ENCODE data around the gene PLPP3. TPM values are rescaled to one million over a fixed set of nuclear protein-coding genes. Genes with fewer than 3 reads are reported as not detected.
A peak's percentile ranks its signal among the peaks of the same experiment; 100 is the strongest.

Gene PLPP3
- total RNA-seq, 1 experiment from 2014 or later, result 33.8 TPM

GRCh38 chr1:56584910-56585528 lies 5.7 kb upstream of the PLPP3 start:
- Histone ChIP-seq H3K27me3 (ENCODE audit: control insufficient read depth, insufficient read depth, low read length) (no peaks in the 10 kb centered on the region), H3K4me3 (ENCODE audit: insufficient read depth, low read depth, low read length) (no peak overlapping the region), H3K36me3 (replicated peaks; ENCODE audit: control insufficient read depth, insufficient read depth, low read length) (no peaks in the 10 kb centered on the region)
- DNase-seq, result peak; percentile 34

GRCh38 chr1:56583957-56584468 lies 4.7 kb upstream of the PLPP3 start:
- no peak for DNase-seq
- no peaks in the 10 kb centered on the region for H3K36me3 ChIP-seq (replicated peaks; ENCODE audit: control insufficient read depth, insufficient read depth, low read length)
- no peak overlapping the region for H3K4me3 ChIP-seq (ENCODE audit: insufficient read depth, low read depth, low read length)
- H3K27me3 ChIP-seq (ENCODE audit: control insufficient read depth, insufficient read depth, low read length), result no peaks in the 10 kb centered on the region

- Histone ChIP-seq H3K36me3 (replicated peaks; ENCODE audit: control insufficient read depth, insufficient read depth, low read length) (no peaks in the 10 kb centered on the region; the same call in 1 of the 2 replicates), H3K27me3 (ENCODE audit: control insufficient read depth, insufficient read depth, low read length) (no peaks in the 10 kb centered on the region; the same call in 1 of the 2 replicates), H3K4me3 (ENCODE audit: insufficient read depth, low read depth, low read length) (no peak overlapping the region)
- DNase-seq, result no peak
Observed at GRCh38 chr1:56580771-56581170, 1.4 kb upstream of the PLPP3 start.

DNA sequence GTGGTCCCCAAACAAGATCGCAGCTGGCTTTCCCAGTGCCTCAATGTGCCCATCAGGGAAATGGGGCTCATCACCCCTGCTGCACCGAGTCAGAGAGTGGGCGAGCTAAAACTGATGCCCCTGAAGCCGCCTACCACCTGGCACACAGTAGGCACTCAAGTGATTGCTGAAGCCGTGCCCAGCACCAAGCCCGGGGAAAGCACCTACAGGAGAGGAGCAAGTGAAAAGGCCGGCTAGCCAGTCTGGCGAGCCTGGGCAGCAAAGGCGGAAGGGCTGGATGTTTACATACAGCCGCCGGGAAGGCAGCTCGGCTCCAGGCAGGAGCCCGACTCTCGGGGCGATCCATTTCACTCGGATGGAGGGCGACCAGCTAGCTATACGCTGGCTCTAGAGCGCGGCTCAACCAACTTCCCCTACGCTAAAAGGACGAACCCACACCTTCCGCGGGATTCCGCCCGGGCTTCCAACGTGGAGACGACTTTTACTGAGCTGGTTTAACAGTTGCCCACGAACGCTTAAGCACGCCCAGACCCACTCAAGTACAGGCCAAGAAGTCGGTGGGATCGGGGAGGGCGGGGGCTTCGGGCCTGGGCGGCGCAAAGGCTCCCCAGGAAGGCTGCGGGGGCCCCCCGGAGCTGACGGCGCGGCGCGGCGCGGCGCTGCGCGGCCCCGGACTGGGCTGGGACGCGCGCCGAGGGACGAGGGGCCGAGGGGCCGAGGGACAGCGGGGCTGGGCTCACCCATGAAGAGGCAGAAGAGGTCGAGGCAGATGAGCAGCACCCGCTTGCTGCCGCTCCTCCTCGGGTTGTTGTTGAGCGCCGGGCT lies 1.0 kb downstream of the PLPP3 start:
- DNase-seq, result peak; percentile 64
- H3K27me3 ChIP-seq (ENCODE audit: control insufficient read depth, insufficient read depth, low read length), result no peaks in the 10 kb centered on the region; the same call in 1 of the 2 replicates
- no peaks in the 10 kb centered on the region; the same call in 1 of the 2 replicates for H3K36me3 ChIP-seq (replicated peaks; ENCODE audit: control insufficient read depth, insufficient read depth, low read length)
- H3K4me3 ChIP-seq (ENCODE audit: insufficient read depth, low read depth, low read length), result peak overlapping the region; percentile 97

- Histone ChIP-seq H3K36me3 (replicated peaks; ENCODE audit: control insufficient read depth, insufficient read depth, low read length) (no peaks in the 10 kb centered on the region; the same call in 1 of the 2 replicates), H3K4me3 (ENCODE audit: insufficient read depth, low read depth, low read length) (peak overlapping the region; percentile 97), H3K27me3 (ENCODE audit: control insufficient read depth, insufficient read depth, low read length) (no peaks in the 10 kb centered on the region; the same call in 1 of the 2 replicates)
- DNase-seq, result peak; percentile 17
Observed at GRCh38 chr1:56577406-56578137, 1.8 kb downstream of the PLPP3 start.

- H3K36me3 ChIP-seq (replicated peaks; ENCODE audit: control insufficient read depth, insufficient read depth, low read length), result no peaks in the 10 kb centered on the region; the same call in 1 of the 2 replicates
- peak overlapping the region; percentile 97 for H3K4me3 ChIP-seq (ENCODE audit: insufficient read depth, low read depth, low read length)
- H3K27me3 ChIP-seq (ENCODE audit: control insufficient read depth, insufficient read depth, low read length), result no peaks in the 10 kb centered on the region; the same call in 1 of the 2 replicates
- peak; percentile 58 for DNase-seq
Observed at GRCh38 chr1:56576880-56577405, 2.4 kb downstream of the PLPP3 start.

GRCh38 chr1:56575865-56576264 lies 3.5 kb downstream of the PLPP3 start:
- Histone ChIP-seq H3K27me3 (ENCODE audit: control insufficient read depth, insufficient read depth, low read length) (no peaks in the 10 kb centered on the region; the same call in 1 of the 2 replicates), H3K4me3 (ENCODE audit: insufficient read depth, low read depth, low read length) (no peak overlapping the region), H3K36me3 (replicated peaks; ENCODE audit: control insufficient read depth, insufficient read depth, low read length) (no peaks in the 10 kb centered on the region; the same call in 1 of the 2 replicates)
- DNase-seq, result no peak

DNA sequence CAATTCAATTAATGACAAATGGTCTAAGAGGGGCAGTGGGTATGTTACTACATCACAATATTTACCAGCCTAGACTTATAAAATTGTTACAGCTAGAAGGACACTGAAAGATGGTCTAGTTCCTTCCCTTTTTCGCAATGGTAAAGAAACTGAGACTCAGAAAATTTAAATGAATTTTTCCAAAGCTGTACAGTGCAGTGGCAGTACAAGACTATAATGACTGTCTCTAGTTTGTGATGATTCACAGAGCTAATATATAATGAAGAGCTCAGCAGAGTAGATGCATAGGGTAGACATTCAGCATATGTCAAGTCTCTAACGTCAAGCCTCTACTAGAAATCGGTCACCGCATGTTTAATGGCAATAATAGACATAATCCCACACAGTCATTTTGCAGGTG lies 4.6 kb downstream of the PLPP3 start:
- H3K36me3 ChIP-seq (replicated peaks; ENCODE audit: control insufficient read depth, insufficient read depth, low read length), result no peaks in the 10 kb centered on the region; the same call in 1 of the 2 replicates
- DNase-seq, result no peak
- no peaks in the 10 kb centered on the region; the same call in 1 of the 2 replicates for H3K27me3 ChIP-seq (ENCODE audit: control insufficient read depth, insufficient read depth, low read length)
- no peak overlapping the region for H3K4me3 ChIP-seq (ENCODE audit: insufficient read depth, low read depth, low read length)

DNA sequence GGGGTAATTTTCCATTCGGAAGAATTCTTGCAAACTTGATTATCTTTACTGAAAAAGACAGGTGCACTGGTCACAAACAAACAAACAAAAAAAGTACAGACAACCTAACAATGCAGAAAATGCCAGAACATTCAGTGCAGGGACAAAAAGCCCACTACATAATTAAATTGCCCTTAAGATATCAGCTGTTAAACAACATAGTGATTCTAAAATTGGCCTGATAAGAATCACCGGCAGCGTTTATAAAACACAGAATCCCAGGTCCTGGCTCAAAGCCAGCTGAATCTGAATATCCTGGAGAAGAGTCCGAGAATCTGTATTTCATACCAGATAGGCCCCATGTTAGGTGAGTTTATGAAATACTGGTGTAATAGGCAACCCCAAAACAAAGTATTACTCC lies 6.1 kb downstream of the PLPP3 start:
- no peaks in the 10 kb centered on the region; the same call in 1 of the 2 replicates for H3K36me3 ChIP-seq (replicated peaks; ENCODE audit: control insufficient read depth, insufficient read depth, low read length)
- no peaks in the 10 kb centered on the region; the same call in 1 of the 2 replicates for H3K27me3 ChIP-seq (ENCODE audit: control insufficient read depth, insufficient read depth, low read length)
- DNase-seq, result no peak
- H3K4me3 ChIP-seq (ENCODE audit: insufficient read depth, low read depth, low read length), result no peak overlapping the region

DNA sequence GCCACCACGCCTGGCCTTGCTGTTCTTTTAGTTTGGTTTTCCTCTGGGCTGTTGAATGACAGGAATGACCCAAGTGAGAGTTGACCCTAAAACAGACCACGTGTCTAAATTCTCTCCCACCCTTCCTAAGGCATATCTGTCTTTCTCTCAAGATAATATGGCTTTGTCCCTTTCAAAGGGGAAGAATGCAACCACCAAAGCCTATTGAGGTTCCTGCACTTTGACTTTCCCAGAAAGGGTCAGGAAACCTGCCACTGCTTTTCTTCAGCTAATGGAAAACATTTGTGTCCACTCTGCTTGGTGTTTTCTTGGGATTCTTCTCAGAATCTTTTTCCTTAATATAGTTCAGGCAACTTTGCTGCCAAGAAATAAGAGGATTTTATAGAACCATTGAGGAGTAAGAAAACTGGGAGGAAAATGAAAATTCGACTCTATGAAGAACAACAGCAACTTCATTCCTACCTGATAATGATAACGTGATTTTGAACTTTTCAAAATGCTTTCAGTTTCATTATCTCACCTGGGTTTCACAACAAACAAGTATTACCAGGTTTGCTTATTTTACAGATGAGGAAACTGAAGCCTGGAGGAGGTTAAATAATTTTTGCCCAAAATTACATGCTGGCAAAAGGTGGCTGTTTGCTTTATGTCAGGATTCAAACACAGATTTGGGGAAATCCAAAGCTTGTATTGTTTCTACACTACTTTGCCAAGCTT lies 6.9 kb downstream of the PLPP3 start:
- Histone ChIP-seq H3K27me3 (ENCODE audit: control insufficient read depth, insufficient read depth, low read length) (no peaks in the 10 kb centered on the region), H3K4me3 (ENCODE audit: insufficient read depth, low read depth, low read length) (no peak overlapping the region), H3K36me3 (replicated peaks; ENCODE audit: control insufficient read depth, insufficient read depth, low read length) (no peaks in the 10 kb centered on the region; the same call in 1 of the 2 replicates)
- DNase-seq, result no peak

- no peaks in the 10 kb centered on the region for H3K27me3 ChIP-seq (ENCODE audit: control insufficient read depth, insufficient read depth, low read length)
- H3K4me3 ChIP-seq (ENCODE audit: insufficient read depth, low read depth, low read length), result no peak overlapping the region
- no peak for DNase-seq
- no peaks in the 10 kb centered on the region for H3K36me3 ChIP-seq (replicated peaks; ENCODE audit: control insufficient read depth, insufficient read depth, low read length)
Observed at GRCh38 chr1:56571448-56571847, 7.9 kb downstream of the PLPP3 start.

DNA sequence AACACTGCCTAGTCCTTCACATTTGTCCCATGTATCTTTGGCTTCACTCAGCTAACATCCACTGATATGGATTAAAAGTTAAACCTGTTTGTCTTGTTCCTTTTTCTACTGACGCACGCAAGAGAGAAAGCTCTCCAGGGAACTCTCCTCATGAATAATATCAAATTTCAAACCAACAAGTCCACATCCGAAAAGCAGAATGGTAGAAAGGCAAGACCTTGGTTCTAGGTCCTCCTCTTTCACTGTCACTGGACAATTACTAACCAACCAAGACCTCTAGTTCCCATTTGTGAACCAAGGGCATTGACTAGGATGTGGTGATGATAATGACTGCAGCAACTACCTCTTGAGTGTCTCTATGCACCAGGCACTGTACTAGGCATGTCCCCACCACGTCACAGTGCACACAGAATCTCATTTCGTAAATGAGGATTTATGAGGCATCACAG lies 8.4 kb downstream of the PLPP3 start:
- H3K4me3 ChIP-seq (ENCODE audit: insufficient read depth, low read depth, low read length), result no peak overlapping the region

GRCh38 chr1:56569661-56570060 lies 9.7 kb downstream of the PLPP3 start:
- no peaks in the 10 kb centered on the region for H3K27me3 ChIP-seq (ENCODE audit: control insufficient read depth, insufficient read depth, low read length)
- DNase-seq, result no peak
- no peak overlapping the region for H3K4me3 ChIP-seq (ENCODE audit: insufficient read depth, low read depth, low read length)
- H3K36me3 ChIP-seq (replicated peaks; ENCODE audit: control insufficient read depth, insufficient read depth, low read length), result no peaks in the 10 kb centered on the region

More for the DNA sequence above, 8.4 kb downstream of the PLPP3 start:
- Histone ChIP-seq H3K27me3 (ENCODE audit: control insufficient read depth, insufficient read depth, low read length) (no peaks in the 10 kb centered on the region), H3K36me3 (replicated peaks; ENCODE audit: control insufficient read depth, insufficient read depth, low read length) (no peaks in the 10 kb centered on the region)
- DNase-seq, result no peak
